Tibial nerve (tissue), 3 donors: ENCODE measurements around the gene LY6G5B.

ENCODE experiments used
- CTCF ChIP-seq, 5 experiments: fragments of 200-600 bp in 3 of 5; fragments of 450-650 bp in 2 of 5; sonication (generic) in 3 of 5; IDR thresholded peaks; one replicate each; pipeline ENCODE4 v1.5.1; 2016 to 2019; ENCODE audit warnings: antibody characterized with exemption in 5 of 5, mild to moderate bottlenecking in 3 of 5, moderate library complexity in 2 of 5
- POLR2A ChIP-seq, 2 donors: fragments of 450-650 bp; IDR thresholded peaks; one replicate each; pipeline ENCODE4 v1.6.1; 2017; ENCODE audit warnings: antibody characterized with exemption in 2 of 2, mild to moderate bottlenecking in 2 of 2, moderate library complexity in 2 of 2

GRCh38 chr6:31669676-31670075 is at the start of gene LY6G5B:
- TF ChIP-seq CTCF (IDR thresholded peaks at IDR 0.05) (no peak), POLR2A (IDR thresholded peaks at IDR 0.05) (no peak)
